Thoracic aorta (tissue), 2 donors: Measurements from ENCODE around the gene VPS4B. TPM values are rescaled to one million over a fixed set of nuclear protein-coding genes. Genes with fewer than 3 reads are reported as not detected.
"Not testable (repeated sequence)": the region's sequence is repeated elsewhere in the genome, so short reads cannot be mapped to it uniquely, and the experiment has no call there.

Source experiments
- ATAC-seq: fragments of 150-250 bp; one replicate; pipeline ENCODE4 v1.8.0; 2017; ENCODE audit warnings: low read depth; ENCODE audit not compliant: insufficient number of reproducible peaks, low FRiP score
- DNase-seq: peaks from one replicate; pipeline ENCODE4 v3.0.0-alpha.2; 2020; ENCODE audit warnings: low spot score
- H3K27ac ChIP-seq, 2 donors: fragments of 200-600 bp; sonication (generic); 1 replicate in 1 of 2; 2 replicates in 1 of 2; pipeline ENCODE4 v1.5.1; 2016; ENCODE audit warnings: mild to moderate bottlenecking in 2 of 2, moderate library complexity in 2 of 2
- H3K27me3 ChIP-seq: fragments of 200-600 bp; sonication (generic); replicated peaks from 2 replicates; pipeline ENCODE4 v1.6.0; 2016; ENCODE audit warnings: mild to moderate bottlenecking; ENCODE audit not compliant: insufficient read depth
- H3K36me3 ChIP-seq: fragments of 200-600 bp; sonication (generic); one replicate; pipeline ENCODE4 v1.5.1; 2016
- H3K4me1 ChIP-seq, 2 donors: fragments of 200-600 bp; sonication (generic); 1 replicate in 1 of 2; 2 replicates in 1 of 2; pipeline versions ENCODE4 v1.5.1 to v1.6.0; 2016; ENCODE audit warnings: low read depth in 2 of 2, mild to moderate bottlenecking in 1 of 2; ENCODE audit not compliant: control insufficient read depth in 1 of 2
- H3K4me3 ChIP-seq: fragments of 200-600 bp; sonication (generic); 2 replicates; pipeline ENCODE4 v1.5.1; 2016; ENCODE audit warnings: mild to moderate bottlenecking
- H3K9me3 ChIP-seq: fragments of 200-600 bp; sonication (generic); 2 replicates; pipeline ENCODE4 v1.5.1; 2016
- CTCF ChIP-seq: fragments of 200-600 bp; sonication (generic); IDR thresholded peaks from one replicate; pipeline ENCODE4 v1.5.1; 2019; ENCODE audit warnings: antibody characterized with exemption
- total RNA-seq, 2 donors: library from RNA; depleted of rRNA; stranded (reverse); fragments of >200 nt; gene quantifications; one replicate each; pipeline versions ENCODE4 v1.1.0 to v1.2.3, GENCODE V29; 2016

Gene VPS4B
- total RNA-seq, 2 donors from 2014 or later, result 25.5 to 49.9 TPM

- DNase-seq (no peak), ATAC-seq (no peak)
- peak overlapping the region; percentile 89 for H3K4me3 ChIP-seq
Measured at GRCh38 chr18:63368611-63369010, 53.7 kb downstream of the VPS4B start.

GRCh38 chr18:63367053-63367953 lies 55.0 kb downstream of the VPS4B start, which contains the start of gene KDSR:
Gene KDSR (minus strand): TSS chr18:63367206. CDS start chr18:63367118, 88 bp downstream.
- no peak for TF ChIP-seq CTCF
- ATAC-seq (peak; percentile 92), DNase-seq (peak; percentile 74)
- H3K9me3 ChIP-seq, result no peaks in the 10 kb centered on the region
- H3K4me1 ChIP-seq, result peaks cover 14 to 22% of the 10 kb centered on the region in 2 donors
- no peaks in the 10 kb centered on the region for H3K27me3 ChIP-seq
- H3K4me3 ChIP-seq, result peak within 1 kb of the TSS; percentile 89
- H3K36me3 ChIP-seq, result peaks cover under 1% of the 10 kb centered on the region
- H3K27ac ChIP-seq, result peak within 1 kb of the TSS; percentile 97

More at GRCh38 chr18:63368611-63369010, 53.7 kb downstream of the VPS4B start:
- Histone ChIP-seq H3K36me3 (no peaks in the 10 kb centered on the region), H3K9me3 (no peaks in the 10 kb centered on the region), H3K4me1 (peaks cover 14 to 22% of the 10 kb centered on the region in 2 donors), H3K27ac (no peak overlapping the region), H3K27me3 (no peaks in the 10 kb centered on the region)
- no peak for TF ChIP-seq CTCF

- no peak for TF ChIP-seq CTCF
- Histone ChIP-seq H3K36me3 (peaks cover 9% of the 10 kb centered on the region), H3K27me3 (no peaks in the 10 kb centered on the region), H3K4me1 (peaks cover 14 to 22% of the 10 kb centered on the region in 2 donors), H3K9me3 (no peaks in the 10 kb centered on the region), H3K27ac (peak overlapping the region; percentile 97), H3K4me3 (peak overlapping the region; percentile 89)
- peak; percentile 16 for DNase-seq
- ATAC-seq, result peak; percentile 17
Measured at GRCh38 chr18:63366213-63367052, 55.8 kb downstream of the VPS4B start.

- ATAC-seq (no peak), DNase-seq (no peak)
- H3K9me3 ChIP-seq, result no peaks in the 10 kb centered on the region
- H3K4me3 ChIP-seq, result peak overlapping the region; percentile 89
- H3K27ac ChIP-seq, result peak overlapping the region; percentile 97
- peaks cover 10% of the 10 kb centered on the region for H3K36me3 ChIP-seq
- no peak for TF ChIP-seq CTCF
- no peaks in the 10 kb centered on the region for H3K27me3 ChIP-seq
- H3K4me1 ChIP-seq, result peaks cover 14 to 22% of the 10 kb centered on the region in 2 donors
Measured at GRCh38 chr18:63365876-63366212, 56.4 kb downstream of the VPS4B start.

- no peak for TF ChIP-seq CTCF
- ATAC-seq, result no peak
Measured at GRCh38 chr18:63363951-63364350, 58.3 kb downstream of the VPS4B start.

GRCh38 chr18:63363420-63363819 lies 58.9 kb downstream of the VPS4B start:
- ATAC-seq, H3K27me3 ChIP-seq, H3K9me3 ChIP-seq, DNase-seq, H3K4me3 ChIP-seq, H3K27ac ChIP-seq: not testable (repeated sequence)
- Histone ChIP-seq H3K4me1 (peaks cover 14 to 22% of the 10 kb centered on the region in 2 donors), H3K36me3 (peaks cover 15% of the 10 kb centered on the region)

More at GRCh38 chr18:63363951-63364350, 58.3 kb downstream of the VPS4B start:
- no peak overlapping the region for H3K27ac ChIP-seq
- no peak overlapping the region for H3K4me3 ChIP-seq
- no peak for DNase-seq
- no peaks in the 10 kb centered on the region for H3K9me3 ChIP-seq
- H3K4me1 ChIP-seq, result peaks cover 14 to 22% of the 10 kb centered on the region in 2 donors
- peaks cover 15% of the 10 kb centered on the region for H3K36me3 ChIP-seq
- no peaks in the 10 kb centered on the region for H3K27me3 ChIP-seq
